ENCODE measurements around the gene LIX1. TPM values are rescaled to one million over a fixed set of nuclear protein-coding genes. Genes with fewer than 3 reads are reported as not detected.

LIX1 gene
- total and polyA plus RNA-seq, 3 experiments from 2014 or later, result not detected

DNA sequence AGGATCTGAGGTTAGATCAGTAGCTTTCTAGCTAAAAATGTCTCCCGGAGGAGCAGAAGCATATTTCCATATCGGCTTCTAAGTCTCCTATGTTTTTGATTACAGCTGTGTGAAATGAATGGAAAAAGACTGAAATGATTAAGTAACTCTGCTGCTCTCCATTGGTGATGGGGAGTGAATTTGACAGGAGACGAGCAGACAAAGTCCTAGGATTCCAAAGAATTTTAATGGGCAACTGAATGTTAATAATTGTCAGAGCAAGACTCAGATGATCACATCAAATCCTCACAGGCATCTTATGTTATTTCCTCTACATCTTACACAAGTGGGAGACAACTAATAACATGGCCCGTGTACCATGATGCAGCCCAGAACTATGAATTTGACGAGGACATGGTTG, 66.8 kb downstream of the LIX1 start:
- Histone ChIP-seq H3K9me3 (ENCODE audit: low read length) (no peaks in the 10 kb centered on the region), H3K27me3 (ENCODE audit: insufficient read depth, low read length, poor library complexity, severe bottlenecking) (no peaks in the 10 kb centered on the region), H3K36me3 (ENCODE audit: insufficient read depth, low read length) (no peaks in the 10 kb centered on the region), H3K4me3 (ENCODE audit: low read length) (no peak overlapping the region), H3K27ac (ENCODE audit: low read depth, low read length) (no peak overlapping the region), H3K4me1 (ENCODE audit: insufficient read depth, low read length) (no peaks in the 10 kb centered on the region)
- H3K27ac Mint-ChIP-seq, result no peak overlapping the region
- H3K27me3 Mint-ChIP-seq, result no peaks in the 10 kb centered on the region
- ChIA-PET POLR2A (no interaction called here), CTCF (no interaction called here)
- H3K4me3 Mint-ChIP-seq, result no peak overlapping the region
- no peaks in the 10 kb centered on the region for H3K9me3 Mint-ChIP-seq
- H3K4me1 Mint-ChIP-seq, result no peaks in the 10 kb centered on the region
- H3K36me3 Mint-ChIP-seq, result peaks cover 0 to 4% (median 0%) of the 10 kb centered on the region in 3 donors
- DNase-seq, result no peak

DNA sequence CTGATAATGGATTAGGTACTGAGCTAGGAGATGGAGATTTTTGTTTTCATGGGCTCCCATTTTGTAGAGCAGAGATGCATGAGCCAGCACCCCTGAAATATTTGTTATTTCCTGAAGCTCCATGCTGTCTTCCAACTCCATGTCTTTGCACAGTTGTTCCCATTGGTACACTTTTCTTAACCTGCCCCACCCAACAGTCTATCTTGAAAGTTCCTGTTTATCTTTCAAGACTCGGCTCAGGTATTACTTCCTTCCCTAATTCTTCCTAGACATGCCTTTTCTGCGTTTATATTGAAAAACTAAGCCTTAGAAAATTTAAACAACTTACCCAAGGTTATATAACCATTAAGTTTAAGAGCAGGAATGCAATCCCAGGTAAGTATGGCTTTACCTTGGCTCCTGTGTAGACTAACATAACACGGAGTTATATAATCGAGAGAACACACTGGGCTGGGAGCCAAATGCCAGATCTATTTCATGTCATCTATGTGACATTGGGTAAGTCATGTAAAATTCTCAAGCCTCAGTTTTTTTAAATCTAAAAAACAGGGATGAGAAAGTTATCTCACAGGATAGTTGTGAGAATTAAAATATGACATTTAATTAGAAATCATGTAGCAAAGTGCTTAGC, 67.4 kb downstream of the LIX1 start:
- H3K27me3 Mint-ChIP-seq, result peaks cover 0 to 1% of the 10 kb centered on the region in 2 donors
- no peaks in the 10 kb centered on the region for H3K27me3 ChIP-seq (ENCODE audit: insufficient read depth, low read length, poor library complexity, severe bottlenecking)
- H3K4me3 ChIP-seq (ENCODE audit: low read length), result no peak overlapping the region
- H3K9me3 Mint-ChIP-seq, result no peaks in the 10 kb centered on the region
- H3K4me1 Mint-ChIP-seq, result no peaks in the 10 kb centered on the region
- ChIA-PET POLR2A (no interaction called here), CTCF (interaction anchor here (1.5 kb wide), 1 partner anchor 9 kb away, joined by 4 read pairs; no protein-coding TSS in a partner anchor)
- DNase-seq, result no peak
- H3K9me3 ChIP-seq (ENCODE audit: low read length), result no peaks in the 10 kb centered on the region
- no peak overlapping the region for H3K4me3 Mint-ChIP-seq
- no peaks in the 10 kb centered on the region for H3K4me1 ChIP-seq (ENCODE audit: insufficient read depth, low read length)
- H3K27ac Mint-ChIP-seq, result no peak overlapping the region
- H3K36me3 ChIP-seq (ENCODE audit: insufficient read depth, low read length), result no peaks in the 10 kb centered on the region
- H3K27ac ChIP-seq (ENCODE audit: low read depth, low read length), result no peak overlapping the region
- H3K36me3 Mint-ChIP-seq, result peaks cover 0 to 4% (median 0%) of the 10 kb centered on the region in 3 donors

DNA sequence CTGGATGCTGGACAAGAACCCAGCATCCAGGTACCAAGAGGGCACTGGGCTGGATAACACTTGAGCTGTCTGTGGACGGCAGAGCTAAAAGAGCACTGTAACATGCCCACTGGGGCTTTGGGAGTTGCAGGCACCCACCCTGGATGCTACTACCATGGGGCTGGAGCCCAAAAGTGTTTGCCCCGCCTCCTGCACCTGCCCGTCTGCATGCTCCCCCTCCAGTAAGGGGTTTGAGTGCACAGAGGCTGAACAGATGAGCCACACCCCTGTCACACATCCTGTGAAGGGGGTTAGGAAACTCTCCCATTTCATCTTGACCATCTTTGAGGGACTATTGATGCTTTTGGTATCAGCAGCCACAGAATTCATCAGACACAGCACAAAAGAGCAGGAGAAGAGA, 69.0 kb downstream of the LIX1 start:
- no peaks in the 10 kb centered on the region for H3K4me1 ChIP-seq (ENCODE audit: insufficient read depth, low read length)
- no peak overlapping the region for H3K27ac ChIP-seq (ENCODE audit: low read depth, low read length)
- H3K4me1 Mint-ChIP-seq, result no peaks in the 10 kb centered on the region
- peaks cover 1 to 2% of the 10 kb centered on the region in 2 donors for H3K27me3 Mint-ChIP-seq
- CTCF ChIA-PET, result no interaction called here
- no peaks in the 10 kb centered on the region for H3K9me3 ChIP-seq (ENCODE audit: low read length)
- no peaks in the 10 kb centered on the region for H3K27me3 ChIP-seq (ENCODE audit: insufficient read depth, low read length, poor library complexity, severe bottlenecking)
- no peak overlapping the region for H3K27ac Mint-ChIP-seq
- no peak for DNase-seq
- no peaks in the 10 kb centered on the region for H3K9me3 Mint-ChIP-seq
- peaks cover 0 to 4% (median 0%) of the 10 kb centered on the region in 3 donors for H3K36me3 Mint-ChIP-seq
- H3K4me3 ChIP-seq (ENCODE audit: low read length), result no peak overlapping the region
- H3K36me3 ChIP-seq (ENCODE audit: insufficient read depth, low read length), result no peaks in the 10 kb centered on the region
- peak overlapping the region in 1 of 7 donors; percentile 6 for H3K4me3 Mint-ChIP-seq
- POLR2A ChIA-PET, result no interaction called here

DNA sequence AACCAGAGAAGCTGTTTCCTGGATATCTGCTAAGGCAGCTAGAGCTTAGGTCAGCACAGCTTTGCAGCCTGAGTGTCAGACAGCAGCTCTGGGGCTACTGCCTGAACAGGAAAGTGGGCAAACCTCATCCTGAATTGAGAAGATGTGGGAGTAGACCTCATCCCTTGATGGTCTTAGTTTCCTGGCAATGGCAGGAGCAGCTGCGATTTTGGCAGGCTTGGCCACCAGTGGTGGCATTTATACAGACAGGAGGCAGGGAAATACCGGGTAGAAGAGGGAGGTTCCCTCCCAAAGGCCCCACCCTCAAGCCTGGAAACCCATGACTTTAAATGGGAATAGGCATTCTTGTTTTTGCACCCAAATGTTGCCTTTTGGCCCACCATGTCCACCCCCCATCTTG, 69.7 kb downstream of the LIX1 start:
- ChIA-PET POLR2A (no interaction called here), CTCF (no interaction called here)
- H3K9me3 Mint-ChIP-seq, result no peaks in the 10 kb centered on the region

DNA sequence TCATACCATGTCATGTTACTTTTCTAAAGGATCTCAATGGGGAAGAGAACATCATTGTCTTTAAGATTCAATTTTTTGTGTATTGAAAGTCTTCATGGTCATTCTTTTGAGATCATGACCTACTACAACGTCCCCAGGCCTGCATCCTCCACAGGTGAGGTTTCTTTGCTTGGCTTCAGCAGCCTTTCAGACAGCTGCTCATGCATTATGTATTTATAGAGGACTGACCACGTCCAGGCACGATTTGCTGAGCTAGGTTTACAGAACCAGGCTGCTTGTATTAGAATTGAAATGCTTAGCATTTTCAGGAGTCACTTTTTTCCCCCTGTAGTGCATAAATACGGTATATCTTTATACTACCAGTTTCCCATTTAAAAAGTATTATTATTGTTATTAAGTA, 70.4 kb downstream of the LIX1 start:
- POLR2A ChIA-PET, result no interaction called here

More for the DNA sequence above, 69.7 kb downstream of the LIX1 start:
- Mint-ChIP-seq H3K27ac (no peak overlapping the region), H3K36me3 (peaks cover 0 to 4% (median 0%) of the 10 kb centered on the region in 3 donors), H3K27me3 (peaks cover 1 to 3% of the 10 kb centered on the region in 2 donors), H3K4me3 (no peak overlapping the region), H3K4me1 (no peaks in the 10 kb centered on the region)
- no peaks in the 10 kb centered on the region for H3K27me3 ChIP-seq (ENCODE audit: insufficient read depth, low read length, poor library complexity, severe bottlenecking)
- H3K27ac ChIP-seq (ENCODE audit: low read depth, low read length), result no peak overlapping the region
- H3K36me3 ChIP-seq (ENCODE audit: insufficient read depth, low read length), result no peaks in the 10 kb centered on the region
- no peak for DNase-seq
- H3K4me1 ChIP-seq (ENCODE audit: insufficient read depth, low read length), result no peaks in the 10 kb centered on the region
- H3K4me3 ChIP-seq (ENCODE audit: low read length), result no peak overlapping the region
- H3K9me3 ChIP-seq (ENCODE audit: low read length), result no peaks in the 10 kb centered on the region

GRCh38 chr5:97071101-97071500, 71.3 kb downstream of the LIX1 start:
- POLR2A ChIA-PET, result no interaction called here

More for the DNA sequence above, 70.4 kb downstream of the LIX1 start:
- H3K27me3 Mint-ChIP-seq, result peaks cover 1 to 7% of the 10 kb centered on the region in 2 donors
- H3K4me3 Mint-ChIP-seq, result no peak overlapping the region
- Histone ChIP-seq H3K9me3 (ENCODE audit: low read length) (no peaks in the 10 kb centered on the region), H3K36me3 (ENCODE audit: insufficient read depth, low read length) (no peaks in the 10 kb centered on the region), H3K4me3 (ENCODE audit: low read length) (no peak overlapping the region), H3K4me1 (ENCODE audit: insufficient read depth, low read length) (no peaks in the 10 kb centered on the region), H3K27ac (ENCODE audit: low read depth, low read length) (no peak overlapping the region), H3K27me3 (ENCODE audit: insufficient read depth, low read length, poor library complexity, severe bottlenecking) (no peaks in the 10 kb centered on the region)
- H3K9me3 Mint-ChIP-seq, result no peaks in the 10 kb centered on the region
- CTCF ChIA-PET, result no interaction called here
- H3K36me3 Mint-ChIP-seq, result peaks cover 0 to 4% (median 0%) of the 10 kb centered on the region in 3 donors
- H3K4me1 Mint-ChIP-seq, result no peaks in the 10 kb centered on the region
- DNase-seq, result no peak
- H3K27ac Mint-ChIP-seq, result no peak overlapping the region

DNA sequence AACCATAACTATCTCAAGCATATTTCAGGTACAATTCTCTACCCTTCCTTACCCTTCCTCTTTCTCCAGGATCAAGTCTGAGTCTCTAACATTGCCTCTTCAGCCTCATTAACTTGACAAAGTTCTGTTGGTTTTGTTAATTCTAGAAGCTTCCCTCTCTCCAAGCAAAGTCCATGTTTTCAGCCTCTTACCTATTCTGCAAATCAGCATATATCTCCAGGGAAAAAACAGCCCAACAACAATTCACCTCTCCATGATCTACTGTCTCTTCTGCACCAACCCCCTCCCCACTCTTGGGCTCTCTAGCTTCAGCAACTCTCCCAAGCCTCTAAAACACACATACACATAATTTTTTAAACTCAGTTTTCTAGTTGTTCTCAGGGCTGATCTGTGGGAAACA, 72.2 kb downstream of the LIX1 start:
- Mint-ChIP-seq H3K27ac (peak overlapping the region in 1 of 8 donors; percentile 0), H3K4me3 (no peak overlapping the region), H3K4me1 (no peaks in the 10 kb centered on the region), H3K27me3 (peaks cover 1 to 7% of the 10 kb centered on the region in 2 donors), H3K36me3 (peaks cover 0 to 4% (median 0%) of the 10 kb centered on the region in 3 donors), H3K9me3 (no peaks in the 10 kb centered on the region)
- H3K9me3 ChIP-seq (ENCODE audit: low read length), result no peaks in the 10 kb centered on the region
- H3K27ac ChIP-seq (ENCODE audit: low read depth, low read length), result no peak overlapping the region
- H3K27me3 ChIP-seq (ENCODE audit: insufficient read depth, low read length, poor library complexity, severe bottlenecking), result no peaks in the 10 kb centered on the region
- POLR2A ChIA-PET, result no interaction called here
- no peak for DNase-seq
- no peak overlapping the region for H3K4me3 ChIP-seq (ENCODE audit: low read length)
- no peaks in the 10 kb centered on the region for H3K4me1 ChIP-seq (ENCODE audit: insufficient read depth, low read length)
- no peaks in the 10 kb centered on the region for H3K36me3 ChIP-seq (ENCODE audit: insufficient read depth, low read length)
- CTCF ChIA-PET, result no interaction called here

More at GRCh38 chr5:97071101-97071500, 71.3 kb downstream of the LIX1 start:
- no peak for DNase-seq
- Histone ChIP-seq H3K4me1 (ENCODE audit: insufficient read depth, low read length) (no peaks in the 10 kb centered on the region), H3K36me3 (ENCODE audit: insufficient read depth, low read length) (no peaks in the 10 kb centered on the region), H3K27ac (ENCODE audit: low read depth, low read length) (no peak overlapping the region), H3K4me3 (ENCODE audit: low read length) (no peak overlapping the region), H3K27me3 (ENCODE audit: insufficient read depth, low read length, poor library complexity, severe bottlenecking) (no peaks in the 10 kb centered on the region), H3K9me3 (ENCODE audit: low read length) (no peaks in the 10 kb centered on the region)
- Mint-ChIP-seq H3K9me3 (no peaks in the 10 kb centered on the region), H3K4me1 (no peaks in the 10 kb centered on the region), H3K27ac (no peak overlapping the region), H3K4me3 (no peak overlapping the region), H3K27me3 (peaks cover 1 to 7% of the 10 kb centered on the region in 2 donors), H3K36me3 (peaks cover 0 to 4% (median 0%) of the 10 kb centered on the region in 3 donors)
- CTCF ChIA-PET, result no interaction called here

GRCh38 chr5:97067296-97067850, 75.0 kb downstream of the LIX1 start:
- no peaks in the 10 kb centered on the region for H3K36me3 Mint-ChIP-seq
- H3K27me3 Mint-ChIP-seq, result peaks cover 5 to 7% of the 10 kb centered on the region in 2 donors
- Histone ChIP-seq H3K27me3 (ENCODE audit: insufficient read depth, low read length, poor library complexity, severe bottlenecking) (no peaks in the 10 kb centered on the region), H3K9me3 (ENCODE audit: low read length) (no peaks in the 10 kb centered on the region), H3K4me3 (ENCODE audit: low read length) (no peak overlapping the region), H3K27ac (ENCODE audit: low read depth, low read length) (no peak overlapping the region), H3K4me1 (ENCODE audit: insufficient read depth, low read length) (no peaks in the 10 kb centered on the region), H3K36me3 (ENCODE audit: insufficient read depth, low read length) (no peaks in the 10 kb centered on the region)
- DNase-seq, result no peak
- H3K9me3 Mint-ChIP-seq, result no peaks in the 10 kb centered on the region
- ChIA-PET CTCF (interaction anchor here (1.2 kb wide), 1 partner anchor 8 kb away, joined by 3 read pairs; no protein-coding TSS in a partner anchor), POLR2A (no interaction called here)
- peak overlapping the region in 1 of 8 donors; percentile 30 for H3K27ac Mint-ChIP-seq
- no peaks in the 10 kb centered on the region for H3K4me1 Mint-ChIP-seq
- H3K4me3 Mint-ChIP-seq, result no peak overlapping the region

Measured in CD8-positive, alpha-beta memory T cell (primary cell).